NCI-H345 treated with DMSO at 0.1 percent for 48 hours (cell line): ENCODE results near the gene KATNAL1.

Experiments used
- DNase-seq: peaks from one replicate; lab custom pipeline; 2025; ENCODE audit not compliant: unreplicated experiment; lab: John Stamatoyannopoulos, UW

KATNAL1 gene

DNA sequence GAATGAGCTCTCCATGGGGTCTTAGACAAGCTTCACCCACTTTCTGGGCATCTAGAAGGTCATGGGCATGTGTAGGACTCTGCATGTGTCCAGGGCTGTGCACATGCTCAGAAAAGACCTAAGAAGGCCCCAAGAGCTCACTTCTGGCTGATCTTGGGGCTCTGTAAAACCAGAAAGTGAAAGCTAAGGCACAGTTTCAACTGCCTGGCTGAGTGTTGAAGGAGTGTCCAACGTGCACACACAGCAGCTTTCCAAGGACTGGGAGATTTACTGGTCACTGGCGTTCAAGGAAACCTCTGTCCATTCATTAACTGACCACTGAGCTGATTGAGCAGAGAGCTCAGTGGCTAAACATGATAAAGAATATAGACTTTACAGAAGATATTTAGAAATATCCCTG lies 137.9 kb downstream of the KATNAL1 start:
- DNase-seq, result no peak

DNA sequence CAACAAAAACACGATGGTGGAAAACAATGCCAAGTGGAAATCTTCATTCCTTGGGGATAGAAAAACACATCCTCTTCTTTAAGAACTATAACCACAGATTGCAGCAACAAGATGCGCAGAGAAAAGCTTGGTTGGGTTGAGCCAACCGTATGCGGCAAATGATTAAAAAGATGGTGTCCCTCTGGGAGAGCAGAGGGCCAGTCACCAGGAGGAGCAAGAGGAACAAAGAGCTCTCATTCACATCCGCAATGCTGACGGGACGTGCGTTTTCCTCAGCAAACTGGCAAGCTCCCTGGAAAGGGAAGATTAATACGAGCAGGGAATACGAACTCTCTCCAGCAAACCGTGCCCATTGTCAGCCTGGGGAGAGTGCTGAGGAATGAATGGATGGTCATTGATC lies 141.6 kb downstream of the KATNAL1 start:
- no peak for DNase-seq

DNA sequence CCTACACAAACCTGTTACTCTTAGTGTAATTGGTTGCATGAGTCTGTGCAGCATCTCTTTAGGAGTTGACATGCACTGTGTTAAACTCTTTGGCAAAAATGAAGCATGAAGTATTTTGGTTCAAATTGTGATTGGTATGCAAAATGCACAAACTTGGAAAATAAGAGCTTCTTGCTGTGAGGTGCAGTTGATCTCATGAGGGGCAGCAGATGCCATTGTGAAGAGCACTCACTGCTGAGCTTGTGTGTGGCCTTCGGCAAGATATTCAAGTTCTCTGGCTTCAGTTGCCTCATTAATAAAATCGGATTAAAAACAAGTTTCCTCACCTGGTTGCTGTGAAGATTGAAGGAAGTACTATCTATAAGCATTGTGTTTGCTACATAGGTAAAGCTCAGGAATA lies 142.3 kb downstream of the KATNAL1 start:
- DNase-seq, result no peak

DNA sequence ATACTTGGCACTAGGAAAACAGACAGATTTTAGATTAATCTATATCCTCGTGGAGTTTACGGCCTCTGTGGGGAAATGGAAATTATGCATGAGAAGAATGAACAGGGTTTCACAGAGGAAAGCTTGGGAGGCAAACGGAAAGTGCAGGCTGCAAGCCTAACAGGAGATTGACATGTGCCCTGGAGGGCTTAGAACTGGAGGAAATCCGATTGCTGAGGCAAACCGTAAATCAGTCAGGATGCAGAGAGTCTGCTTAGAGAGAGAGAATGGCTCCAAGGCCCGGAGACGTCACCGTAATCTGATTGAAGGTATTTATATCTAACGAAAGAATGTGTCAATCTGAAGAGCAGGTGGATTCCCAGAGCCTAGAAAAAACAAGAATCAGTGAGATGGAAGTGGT lies 143.2 kb downstream of the KATNAL1 start:
- no peak for DNase-seq

DNA sequence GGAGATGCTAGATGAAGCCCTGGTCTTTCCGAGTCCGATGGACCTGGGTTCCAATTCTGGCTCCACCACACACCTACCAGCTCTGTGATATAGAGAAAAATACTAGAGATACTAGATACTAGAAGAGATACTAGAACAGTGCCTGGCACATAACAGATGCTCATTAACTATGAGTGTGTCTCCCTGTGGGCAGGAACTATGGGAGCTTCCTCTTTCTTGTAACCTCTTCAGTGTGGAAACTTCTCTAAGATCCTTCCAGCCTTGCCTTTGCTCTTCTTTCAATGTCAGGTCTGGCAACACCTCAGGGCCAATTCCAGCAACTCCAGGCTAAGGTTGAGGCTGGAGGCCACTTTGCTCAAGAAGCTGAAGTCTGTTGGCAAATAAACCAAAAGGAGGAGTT lies 143.9 kb downstream of the KATNAL1 start:
- no peak for DNase-seq

DNA sequence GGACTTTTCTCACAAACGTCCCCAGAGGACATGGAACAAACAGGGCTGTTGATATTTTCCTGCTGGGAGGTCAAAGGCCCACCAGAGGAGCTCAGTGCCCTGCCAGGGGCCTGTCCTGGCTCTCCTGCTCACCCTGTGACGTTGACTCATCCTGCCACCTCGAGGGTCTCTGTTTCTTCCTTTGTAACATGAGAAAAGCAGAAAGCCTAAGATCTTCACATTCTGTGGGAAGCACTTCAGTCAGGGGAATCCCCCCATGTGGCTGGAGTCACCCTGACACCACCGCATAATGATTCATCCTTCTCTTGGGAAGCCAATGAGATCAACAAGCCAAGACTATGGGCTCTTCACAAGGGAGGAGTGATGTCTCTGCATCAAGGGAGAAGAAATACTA lies 147.9 kb downstream of the KATNAL1 start:
- DNase-seq, result no peak

DNA sequence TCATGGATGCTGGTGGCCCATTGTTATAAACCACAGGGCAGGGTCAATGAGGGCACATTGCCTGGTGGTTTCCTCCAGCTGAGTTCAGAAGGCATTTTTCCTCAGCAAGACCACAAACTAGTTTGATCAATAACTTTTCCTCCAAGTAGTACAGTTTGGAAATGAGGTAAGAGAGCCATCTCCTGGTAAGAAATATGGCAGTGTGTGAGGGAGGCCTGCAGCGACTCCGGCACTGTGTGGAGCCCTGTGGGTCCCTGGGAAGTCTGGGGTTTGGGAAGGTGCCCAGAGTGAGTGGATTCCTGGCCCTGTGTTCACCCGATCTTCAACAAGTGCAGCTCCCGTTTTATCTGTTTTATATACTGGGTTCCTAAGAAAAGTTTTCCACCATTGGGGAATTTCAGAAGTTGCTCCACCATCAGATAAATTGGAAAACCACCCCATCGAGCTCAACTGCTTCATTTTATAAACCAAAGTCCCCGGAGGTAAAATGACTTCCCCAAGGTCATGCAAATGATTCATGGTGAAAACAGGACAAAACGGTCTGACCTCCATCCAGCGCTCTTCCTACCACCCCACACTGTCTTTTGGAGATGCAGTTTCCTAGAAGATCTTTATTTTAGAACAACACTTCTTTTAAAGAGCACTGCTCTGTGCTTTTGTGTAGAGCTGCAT lies 148.4 kb downstream of the KATNAL1 start:
- DNase-seq, result no peak

DNA sequence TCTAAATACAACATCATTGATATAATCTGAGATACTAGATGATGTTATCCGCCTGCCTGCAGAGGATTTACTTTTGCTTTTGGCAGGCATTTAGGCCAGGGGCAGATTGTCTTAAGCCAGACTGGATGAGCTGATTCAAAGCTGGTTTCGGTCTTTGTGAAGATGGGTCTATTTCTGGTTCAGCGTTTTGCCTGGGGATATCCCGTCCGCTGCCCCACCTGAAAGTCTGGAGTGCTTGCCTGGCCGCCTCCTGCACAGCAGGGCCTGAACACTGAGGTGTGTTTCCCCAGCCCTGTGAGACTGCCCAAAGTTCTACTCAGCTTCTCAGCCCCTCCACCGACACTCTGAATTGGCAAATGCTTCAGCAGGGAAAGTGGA lies 149.7 kb downstream of the KATNAL1 start:
- no peak for DNase-seq

DNA sequence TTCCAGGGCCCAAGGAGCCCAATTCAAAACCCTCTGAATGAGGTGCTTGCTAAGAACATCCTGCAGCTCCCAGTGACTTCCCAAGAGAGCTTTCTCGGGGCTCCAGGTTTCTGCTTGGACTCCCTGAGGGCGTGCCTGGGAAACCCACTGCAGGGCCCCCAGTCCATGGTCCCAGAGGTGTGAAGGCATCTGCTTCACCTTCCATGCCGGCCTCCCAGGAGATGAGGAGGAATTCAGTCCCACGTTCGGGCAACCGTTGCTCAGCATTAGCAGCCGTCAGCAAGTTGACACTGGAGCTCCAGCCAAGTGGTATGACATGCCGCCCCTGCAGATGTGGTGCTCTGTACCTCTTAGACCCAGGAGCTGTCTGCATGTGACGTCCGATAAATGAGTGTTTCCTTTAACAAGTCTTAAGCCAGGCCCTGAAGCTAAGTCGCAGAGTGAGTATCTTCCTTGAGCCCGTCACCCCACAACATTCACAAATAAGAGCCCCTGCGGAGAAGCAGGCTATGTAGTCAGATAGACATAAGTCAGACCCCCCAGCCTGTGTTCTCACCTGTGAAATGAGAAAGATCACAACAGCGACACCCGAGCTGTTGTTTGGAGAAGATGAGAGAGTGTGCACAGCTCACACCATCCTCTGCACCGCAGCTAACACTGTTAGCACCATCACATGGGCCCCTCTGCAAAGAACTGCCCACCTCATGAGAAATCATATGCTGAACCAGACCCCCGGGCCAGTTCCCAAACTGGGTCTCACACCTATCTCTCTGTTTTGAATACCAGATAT lies 150.3 kb downstream of the KATNAL1 start:
- DNase-seq, result no peak

DNA sequence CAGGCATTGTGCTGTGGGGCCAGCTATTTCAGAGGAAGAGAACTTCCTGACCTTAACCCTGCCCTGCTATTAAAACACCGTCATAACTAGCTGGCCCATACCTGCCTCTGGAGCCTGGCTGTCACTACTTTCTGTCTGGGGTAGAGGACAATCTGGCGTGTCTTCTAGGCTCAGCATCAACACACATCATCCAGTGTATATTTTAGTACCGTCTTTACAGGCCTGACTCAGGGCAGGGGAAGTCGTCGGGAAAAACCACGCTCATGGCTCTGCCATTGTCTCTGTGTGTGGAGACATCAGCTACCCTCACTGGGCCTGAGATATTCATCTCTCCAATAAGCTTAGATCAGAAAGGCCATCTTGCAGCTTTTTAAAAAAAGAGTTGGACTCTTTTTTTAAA lies 151.1 kb downstream of the KATNAL1 start:
- no peak for DNase-seq

DNA sequence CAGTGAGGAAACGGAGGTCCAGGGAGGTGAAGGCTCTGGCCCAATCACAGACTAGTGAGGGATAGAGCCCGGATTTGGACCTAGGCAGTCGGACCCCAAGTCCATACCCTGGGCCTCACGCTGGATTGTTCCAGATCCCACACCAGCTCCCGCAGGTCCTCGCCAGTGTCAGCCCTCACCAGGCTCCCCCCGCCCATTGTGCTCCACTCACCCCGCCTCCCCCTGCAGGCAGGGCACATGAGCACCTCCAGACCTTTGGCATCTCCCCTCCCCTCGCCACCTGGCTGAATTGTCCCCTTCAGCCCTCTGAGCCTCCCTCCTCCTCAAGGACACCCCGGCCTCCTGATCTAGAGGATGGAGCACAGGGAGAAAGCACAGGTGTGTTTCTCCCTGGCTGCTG lies 152.4 kb downstream of the KATNAL1 start:
- DNase-seq, result no peak

DNA sequence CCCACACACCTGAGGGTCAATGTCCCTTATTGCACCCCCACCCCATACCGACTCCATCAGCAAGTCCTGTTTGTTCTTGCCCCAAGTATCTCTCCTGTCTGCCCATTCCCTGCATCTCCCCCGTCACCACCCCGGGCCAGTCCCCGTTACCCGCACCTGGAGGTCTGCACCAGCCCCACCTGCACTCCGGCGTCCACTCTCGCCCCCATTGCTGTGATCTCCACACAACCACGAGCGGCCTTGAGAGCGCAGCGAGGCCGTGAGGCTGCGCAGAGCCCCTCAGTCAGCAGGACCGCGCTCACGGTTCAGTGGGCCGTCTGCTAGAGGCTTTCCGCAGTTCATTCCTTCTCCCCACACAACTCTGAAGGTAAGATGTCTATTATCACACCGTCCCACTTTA lies 152.8 kb downstream of the KATNAL1 start:
- DNase-seq, result no peak

DNA sequence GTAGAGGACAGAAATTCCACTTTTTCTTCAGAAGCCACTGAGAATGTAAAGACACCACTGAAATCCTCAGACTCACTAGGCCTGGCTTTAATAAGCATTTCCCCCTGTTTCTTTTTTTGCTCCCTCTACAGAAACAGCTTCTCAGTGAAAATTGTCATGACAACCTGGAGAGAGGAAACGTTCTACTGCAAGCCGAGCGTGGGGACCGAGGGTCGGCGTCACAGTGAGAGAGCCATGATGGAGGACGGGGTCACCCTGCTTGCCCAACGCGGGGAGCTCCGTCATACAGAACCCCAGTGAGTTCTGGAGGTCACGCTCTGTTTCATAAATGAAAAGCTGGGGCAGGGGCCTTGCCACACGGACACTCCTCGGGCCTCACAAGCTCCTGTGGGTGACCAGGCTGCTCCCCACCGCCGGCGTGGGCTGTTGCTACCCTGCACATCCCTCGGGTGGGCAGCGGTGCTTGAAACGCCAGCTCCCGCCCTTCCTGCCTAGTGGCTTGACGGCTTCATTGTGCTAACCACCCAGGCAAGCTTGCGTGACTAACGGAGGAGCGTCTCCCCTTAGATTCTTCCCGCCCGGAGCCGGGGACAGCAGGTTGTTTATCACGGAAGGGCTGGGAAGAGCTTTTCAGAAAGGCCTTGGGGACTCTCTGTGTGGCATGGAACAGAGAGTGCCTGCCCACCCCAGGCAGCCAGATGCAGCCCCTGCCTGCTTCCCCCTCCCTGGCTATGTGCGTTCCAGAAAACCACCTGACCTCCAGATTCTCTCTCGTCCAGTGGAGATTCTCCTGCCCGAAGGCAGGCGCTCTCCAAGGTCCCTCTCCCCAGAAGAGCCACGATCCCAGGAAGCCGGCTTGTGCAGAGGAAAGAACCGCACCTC lies 153.6 kb downstream of the KATNAL1 start:
- DNase-seq, result no peak
